Mononuclear cell (primary cell): Measurements from ENCODE around the gene ORM1. TPM values are rescaled to one million over a fixed set of nuclear protein-coding genes. Genes with fewer than 3 reads are reported as not detected.
"Not testable (repeated sequence)": the region's sequence is repeated elsewhere in the genome, so short reads cannot be mapped to it uniquely, and the experiment has no call there.

Source experiments
- H3K27me3 ChIP-seq: 2 replicates; pipeline ENCODE4 v1.6.0; 2011; ENCODE audit warnings: low read length, control low read depth; ENCODE audit not compliant: insufficient read depth
- H3K4me1 ChIP-seq: 2 replicates; pipeline ENCODE4 v1.5.1; 2011; ENCODE audit warnings: mild to moderate bottlenecking, low read length, control low read depth; ENCODE audit not compliant: insufficient read depth
- H3K4me3 ChIP-seq: 2 replicates; pipeline ENCODE4 v1.5.1; 2011; ENCODE audit warnings: mild to moderate bottlenecking, low read length, moderate library complexity
- H3K9me3 ChIP-seq: 2 replicates; pipeline ENCODE4 v1.5.1; 2011; ENCODE audit warnings: low read depth, mild to moderate bottlenecking, control low read depth, low read length
- total RNA-seq: library from RNA; depleted of rRNA; stranded (reverse); fragments of >200 nt; gene quantifications from one replicate; pipeline ENCODE4 v1.2.3, GENCODE V29; 2012

The ORM1 gene
- total RNA-seq, 1 donor = not detected

- Histone ChIP-seq H3K27me3 (no peaks in the 10 kb centered on the region), H3K4me1 (no peaks in the 10 kb centered on the region), H3K4me3 (no peak overlapping the region), H3K9me3 (no peaks in the 10 kb centered on the region)
Measured at GRCh38 chr9:114310471-114311450, 12.1 kb upstream of the ORM1 start.

GRCh38 chr9:114311571-114312512 is 11.1 kb upstream of the ORM1 start:
- H3K27me3 ChIP-seq = no peaks in the 10 kb centered on the region
- H3K4me1 ChIP-seq = no peaks in the 10 kb centered on the region
- H3K9me3 ChIP-seq = no peaks in the 10 kb centered on the region
- no peak overlapping the region for H3K4me3 ChIP-seq

- Histone ChIP-seq H3K9me3 (no peaks in the 10 kb centered on the region), H3K4me3 (no peak overlapping the region), H3K27me3 (no peaks in the 10 kb centered on the region), H3K4me1 (no peaks in the 10 kb centered on the region)
Measured at GRCh38 chr9:114312513-114312875, 10.4 kb upstream of the ORM1 start.

GRCh38 chr9:114313186-114313585 is 9.7 kb upstream of the ORM1 start:
- no peaks in the 10 kb centered on the region for H3K27me3 ChIP-seq
- H3K4me1 ChIP-seq = peaks cover 3% of the 10 kb centered on the region
- no peak overlapping the region for H3K4me3 ChIP-seq
- H3K9me3 ChIP-seq = no peaks in the 10 kb centered on the region

GRCh38 chr9:114314256-114314867 is 8.5 kb upstream of the ORM1 start:
- no peaks in the 10 kb centered on the region for H3K9me3 ChIP-seq
- peaks cover 5% of the 10 kb centered on the region for H3K4me1 ChIP-seq
- no peaks in the 10 kb centered on the region for H3K27me3 ChIP-seq
- no peak overlapping the region for H3K4me3 ChIP-seq

- Histone ChIP-seq H3K4me3 (no peak overlapping the region), H3K9me3 (no peaks in the 10 kb centered on the region), H3K4me1 (peaks cover 5% of the 10 kb centered on the region), H3K27me3 (no peaks in the 10 kb centered on the region)
Measured at GRCh38 chr9:114314881-114315722, 7.8 kb upstream of the ORM1 start.

GRCh38 chr9:114315723-114316363 is 7.1 kb upstream of the ORM1 start:
- Histone ChIP-seq H3K4me3 (no peak overlapping the region), H3K9me3 (no peaks in the 10 kb centered on the region), H3K27me3 (no peaks in the 10 kb centered on the region), H3K4me1 (peaks cover 5% of the 10 kb centered on the region)

GRCh38 chr9:114316605-114317230 is 6.2 kb upstream of the ORM1 start:
- Histone ChIP-seq H3K4me3 (no peak overlapping the region), H3K4me1 (peaks cover 5% of the 10 kb centered on the region), H3K9me3 (no peaks in the 10 kb centered on the region)

GRCh38 chr9:114317665-114318357 is 5.1 kb upstream of the ORM1 start:
- Histone ChIP-seq H3K4me3 (no peak overlapping the region), H3K4me1 (peaks cover 5% of the 10 kb centered on the region), H3K9me3 (no peaks in the 10 kb centered on the region), H3K27me3 (no peaks in the 10 kb centered on the region)

More at GRCh38 chr9:114316605-114317230, 6.2 kb upstream of the ORM1 start:
- H3K27me3 ChIP-seq = no peaks in the 10 kb centered on the region

GRCh38 chr9:114318416-114318815 is 4.5 kb upstream of the ORM1 start:
- no peak overlapping the region for H3K4me3 ChIP-seq
- peaks cover 5% of the 10 kb centered on the region for H3K4me1 ChIP-seq
- H3K27me3 ChIP-seq = no peaks in the 10 kb centered on the region
- no peaks in the 10 kb centered on the region for H3K9me3 ChIP-seq

- Histone ChIP-seq H3K27me3 (no peaks in the 10 kb centered on the region), H3K9me3 (no peaks in the 10 kb centered on the region), H3K4me1 (peaks cover 5% of the 10 kb centered on the region), H3K4me3 (no peak overlapping the region)
Measured at GRCh38 chr9:114319147-114319546, 3.8 kb upstream of the ORM1 start.

GRCh38 chr9:114320710-114321109 is 2.2 kb upstream of the ORM1 start:
- not testable (repeated sequence) for H3K4me3 ChIP-seq, H3K27me3 ChIP-seq, H3K9me3 ChIP-seq, H3K4me1 ChIP-seq

- peaks cover 5% of the 10 kb centered on the region for H3K4me1 ChIP-seq
- no peak overlapping the region for H3K4me3 ChIP-seq
- H3K27me3 ChIP-seq = no peaks in the 10 kb centered on the region
- no peaks in the 10 kb centered on the region for H3K9me3 ChIP-seq
Measured at GRCh38 chr9:114321759-114322158, 1.1 kb upstream of the ORM1 start.
